GM12878 (cell line): Measurements from ENCODE around the gene PDE7B. TPM values are rescaled to one million over a fixed set of nuclear protein-coding genes. Genes with fewer than 3 reads are reported as not detected.

Experiments
- ATAC-seq: fragments of 200-7000 bp; cut with Tn5 transposase; 3 replicates; pipeline ENCODE4 v1.9.1; 2020; ENCODE audit warnings: mild to moderate bottlenecking, moderate library complexity
- BruUV-seq: library from RNA; stranded (reverse); fragments of 400-500 nt; replicated peaks from 2 replicates; lab custom pipeline; 2021; lab: Mats Ljungman, UMichigan
- CTCF ChIA-PET: fragments of 300-600 bp; sonication (Branson Sonifier 250); formaldehyde crosslinking; extraction: SDS; loops from one replicate; lab custom pipeline; 2021; ENCODE audit warnings: inconsistent platforms; lab: Yijun Ruan, JAX
- POLR2A ChIA-PET: fragments of 350-600 bp; formaldehyde crosslinking; extraction: SDS; loops from one replicate; lab custom pipeline; 2021; ENCODE audit warnings: inconsistent platforms; lab: Charles Lee
- RAD21 ChIA-PET: fragments of 300-600 bp; sonication (Branson Sonifier 250); formaldehyde crosslinking; loops from one replicate; lab custom pipeline; 2023; ENCODE audit warnings: antibody characterized with exemption; ENCODE audit not compliant: unreplicated experiment; lab: Charles Lee
- SMC1A ChIA-PET: fragments of 300-600 bp; sonication (Branson Sonifier 250); formaldehyde crosslinking; loops from one replicate; lab custom pipeline; 2023; ENCODE audit not compliant: unreplicated experiment, uncharacterized antibody; lab: Charles Lee
- DNase-seq: peaks from one replicate; pipeline ENCODE4 v3.0.0-alpha.2; 2011; ENCODE audit warnings: low read depth, low spot score
- FAIRE-seq: peaks from 3 replicates; lab custom pipeline; 2011; peaks lifted over from hg19 to GRCh38; lab: Jason Lieb, UNC
- H2AFZ ChIP-seq: 2 replicates; pipeline ENCODE4 v1.6.0; 2011; ENCODE audit warnings: low read depth, low read length, control low read depth; ENCODE audit not compliant: control insufficient read depth
- H3K27ac ChIP-seq: 2 replicates; pipeline ENCODE4 v1.5.1; 2011; ENCODE audit warnings: control low read depth; ENCODE audit not compliant: control insufficient read depth, insufficient read depth
- H3K27me3 ChIP-seq, 2 experiments: replicated peaks in 1 of 2; 2 replicates each; pipeline versions ENCODE4 v1.6.0 to v1.6.1; 2011; ENCODE audit warnings: low read length in 1 of 2; ENCODE audit not compliant: control insufficient read depth in 2 of 2, insufficient read depth in 2 of 2
- H3K36me3 ChIP-seq, 2 experiments: 2 replicates each; pipeline ENCODE4 v1.5.1; 2011; ENCODE audit warnings: low read length in 1 of 2; ENCODE audit not compliant: control insufficient read depth in 2 of 2, insufficient read depth in 2 of 2
- H3K4me1 ChIP-seq: 2 replicates; pipeline ENCODE4 v1.6.1; 2011; ENCODE audit warnings: mild to moderate bottlenecking, low read length, moderate library complexity, mixed read lengths; ENCODE audit not compliant: control insufficient read depth, insufficient read depth
- H3K4me2 ChIP-seq: 2 replicates; pipeline ENCODE4 v1.6.0; 2011; ENCODE audit warnings: control low read depth; ENCODE audit not compliant: control insufficient read depth, insufficient read depth
- H3K4me3 ChIP-seq: fragments of 200-600 bp; sonication (generic); 2 replicates; pipeline ENCODE4 v1.5.1; 2016
- H3K79me2 ChIP-seq: 2 replicates; pipeline ENCODE4 v1.6.0; 2011; ENCODE audit warnings: low read length; ENCODE audit not compliant: control insufficient read depth, insufficient read depth
- H3K9ac ChIP-seq: 2 replicates; pipeline ENCODE4 v1.8.0; 2011; ENCODE audit warnings: low read length, control low read depth, mixed read lengths; ENCODE audit not compliant: control insufficient read depth, insufficient read depth
- H3K9me3 ChIP-seq: replicated peaks from 3 replicates; pipeline ENCODE4 v1.5.1; 2011; ENCODE audit warnings: mild to moderate bottlenecking, low read length; ENCODE audit not compliant: control insufficient read depth, insufficient read depth
- H4K20me1 ChIP-seq: 2 replicates; pipeline ENCODE4 v1.6.0; 2011; ENCODE audit not compliant: control insufficient read depth, insufficient read depth
- BCLAF1 ChIP-seq: fragments of 450-650 bp; IDR thresholded peaks from 2 replicates; pipeline ENCODE4 v1.6.1; 2017; ENCODE audit warnings: antibody characterized with exemption, mild to moderate bottlenecking, moderate library complexity
- EP300 ChIP-seq, 2 experiments: fragments of 150-350 bp in 1 of 2; IDR thresholded peaks; 2 replicates each; pipeline ENCODE4 v1.6.1; 2011 to 2012; ENCODE audit warnings: low read depth in 2 of 2, low read length in 2 of 2, borderline replicate concordance in 1 of 2, improper control_type of control experiment in 1 of 2, inconsistent platforms in 1 of 2; ENCODE audit not compliant: control insufficient read depth in 1 of 2
- EZH2 ChIP-seq: IDR thresholded peaks from 2 replicates; pipeline ENCODE4 v1.6.1; 2012; ENCODE audit warnings: low read depth, mild to moderate bottlenecking, control low read depth, inconsistent platforms, low read length, borderline replicate concordance; ENCODE audit not compliant: control insufficient read depth
- FOXK2 ChIP-seq: fragments of 450-650 bp; IDR thresholded peaks from 2 replicates; pipeline ENCODE4 v1.6.1; 2017; ENCODE audit warnings: mild to moderate bottlenecking, moderate library complexity
- WGBS: methylation state at CpG from one replicate; pipeline ENCODE4 v1.1.6; 2016; ENCODE audit warnings: low lambda C conversion rate; ENCODE audit not compliant: insufficient replicate concordance, insufficient coverage; ENCODE audit errors: missing lambda C conversion rate; 5-methylcytosine and 5-hydroxymethylcytosine counted together
- in situ Hi-C: fragments of 300-500 bp; cut with MboI; formaldehyde crosslinking; loops from 9 replicates; pipeline ENCODE4 v1.14.3; 2018; ENCODE audit warnings: mixed read lengths
- intact Hi-C: fragments of 100-400 bp; cut with micrococcal nuclease; formaldehyde crosslinking; loops from one replicate; pipeline ENCODE4 v1.14.2; 2022; ENCODE audit not compliant: unreplicated experiment
- polyA plus RNA-seq, 11 experiments: library from polyadenylated mRNA; depleted of rRNA in 4 of 11; unstranded in 6 of 11; stranded (reverse) in 5 of 11; fragments of >200 nt; fragmentation: Nextera tagmentation in 4 of 11; fragmentation: Illumina TruSeq in 1 of 11; extraction: Ambion mirVana in 4 of 11; extraction: Trizol in 1 of 11; gene quantifications; 1 replicate in 1 of 11; 2 replicates in 10 of 11; pipeline versions ENCODE4 v1.2.1 to v1.2.3, GENCODE V29; 2011 to 2016; ENCODE audit warnings: inconsistent platforms in 2 of 11, missing spikeins in 2 of 11, low read depth in 1 of 11
- total RNA-seq, 4 experiments: library from RNA; depleted of rRNA in 3 of 4; stranded (reverse); fragments of >200 nt in 3 of 4; fragmentation: Illumina TruSeq in 1 of 4; extraction: Trizol in 1 of 4; gene quantifications; 2 replicates each; pipeline versions ENCODE4 v1.2.1 to v1.2.3, GENCODE V29; 2013 to 2021

PDE7B gene
- total and polyA plus RNA-seq, 10 of the 15 experiments (the other 5 are each of a cell fraction or from before 2014, with no cell fraction given) = not detected

- TF ChIP-seq BCLAF1 (no peak), FOXK2 (no peak), EZH2 (no peak)
- TF ChIP-seq, all 136 proteins: peak for 0
Measured at GRCh38 chr6:135939208-135939591, 87.7 kb downstream of the PDE7B start (continued).

- POLR2A ChIA-PET = no interaction called here
Measured at GRCh38 chr6:135940616-135941167, 89.2 kb downstream of the PDE7B start.

More at GRCh38 chr6:135940616-135941167, 89.2 kb downstream of the PDE7B start:
- H3K27me3 ChIP-seq = no peaks in the 10 kb centered on the region; a peak in 3 of 4 replicates
- ChIA-PET RAD21 (no interaction called here), CTCF (interaction anchor here (1.3 kb wide), 1 partner anchor 31 kb away, joined by 3 read pairs; no protein-coding TSS in a partner anchor), SMC1A (no interaction called here)
- no peak overlapping the region for H3K27ac ChIP-seq
- no peak overlapping the region for H3K4me2 ChIP-seq
- ATAC-seq (no peak), DNase-seq (no peak), FAIRE-seq (no peak)
- H3K4me3 ChIP-seq = no peak overlapping the region
- H3K9me3 ChIP-seq = no peaks in the 10 kb centered on the region
- H2AFZ ChIP-seq = no peak overlapping the region
- WGBS = 20% methylated on average over 5 of the region's 5 CpGs
- no peaks in the 10 kb centered on the region; the same call in 1 of the 2 replicates for H4K20me1 ChIP-seq
- intact Hi-C loops = no loop called here
- H3K79me2 ChIP-seq = no peaks in the 10 kb centered on the region
- no peak for TF ChIP-seq EP300 (IDR thresholded peaks at IDR 0.05; ENCODE audit: borderline replicate concordance in 1 of 2, control insufficient read depth in 1 of 2, low read depth in 2 of 2, low read length in 2 of 2)
- no peak overlapping the region for H3K9ac ChIP-seq
- BruUV-seq = no TSS peak
- no peaks in the 10 kb centered on the region for H3K4me1 ChIP-seq
- H3K36me3 ChIP-seq = no peaks in the 10 kb centered on the region
- in situ Hi-C loops = no loop called here
